Mononuclear cell (primary cell): Measurements from ENCODE around the gene TYR. TPM values are rescaled to one million over a fixed set of nuclear protein-coding genes. Genes with fewer than 3 reads are reported as not detected.

Source experiments
- total RNA-seq: library from RNA; depleted of rRNA; stranded (reverse); fragments of >200 nt; gene quantifications from one replicate; pipeline ENCODE4 v1.2.3, GENCODE V29; 2012

The TYR gene
- total RNA-seq, 1 donor = not detected

Other genes starting within 250 kb of the TYR start
- not detected for gene GRM5, start 111.9 kb upstream of the TYR start, total RNA-seq